NK-92 (cell line): ENCODE results near the gene GNAI1.

Experiments used
- DNase-seq: peaks from one replicate; lab custom pipeline; 2025; ENCODE audit not compliant: unreplicated experiment; lab: John Stamatoyannopoulos, UW

The GNAI1 gene

GRCh38 chr7:80244206-80244916 lies 109.7 kb downstream of the GNAI1 start:
- no peak for DNase-seq

- DNase-seq: no peak
These were observed 112.5 kb downstream of the GNAI1 start for GRCh38 chr7:80247144-80247543.

GRCh38 chr7:80247891-80248290 lies 113.3 kb downstream of the GNAI1 start:
- DNase-seq: no peak

- DNase-seq: no peak
These were observed 114.6 kb downstream of the GNAI1 start for GRCh38 chr7:80249184-80249583.

GRCh38 chr7:80249619-80250295 lies 115.1 kb downstream of the GNAI1 start:
- no peak for DNase-seq

GRCh38 chr7:80253237-80253636 lies 118.6 kb downstream of the GNAI1 start:
- DNase-seq: no peak

- no peak for DNase-seq
These were observed 119.0 kb downstream of the GNAI1 start for GRCh38 chr7:80253653-80254052.

- no peak for DNase-seq
These were observed 121.0 kb downstream of the GNAI1 start for GRCh38 chr7:80255656-80256055.

- DNase-seq: no peak
These were observed 123.1 kb downstream of the GNAI1 start for GRCh38 chr7:80257756-80258155.

- no peak for DNase-seq
These were observed 126.0 kb downstream of the GNAI1 start for GRCh38 chr7:80260606-80261005.

GRCh38 chr7:80263333-80263732 lies 128.7 kb downstream of the GNAI1 start:
- DNase-seq: no peak

GRCh38 chr7:80263821-80264220 lies 129.2 kb downstream of the GNAI1 start:
- no peak for DNase-seq

- DNase-seq: no peak
These were observed 130.3 kb downstream of the GNAI1 start for GRCh38 chr7:80264769-80265495.

GRCh38 chr7:80272560-80273239 lies 138.1 kb downstream of the GNAI1 start:
- no peak for DNase-seq

- no peak for DNase-seq
These were observed 138.7 kb downstream of the GNAI1 start for GRCh38 chr7:80273327-80273726.

- no peak for DNase-seq
These were observed 140.6 kb downstream of the GNAI1 start for GRCh38 chr7:80275192-80275605.
